Kidney epithelial cell (primary cell): ENCODE data around the gene SORBS1. TPM values are rescaled to one million over a fixed set of nuclear protein-coding genes. Genes with fewer than 3 reads are reported as not detected.
A peak's percentile ranks its signal among the peaks of the same experiment; 100 is the strongest.

Source experiments
- DNase-seq: peaks from one replicate; pipeline ENCODE4 v3.0.0-alpha.2; 2010; ENCODE audit warnings: low read depth
- H3K27me3 ChIP-seq: 2 replicates; pipeline ENCODE4 v1.6.0; 2011; ENCODE audit warnings: low read length; ENCODE audit not compliant: control insufficient read depth, insufficient read depth
- H3K36me3 ChIP-seq: 2 replicates; pipeline ENCODE4 v1.5.1; 2011; ENCODE audit warnings: low read length; ENCODE audit not compliant: control insufficient read depth, insufficient read depth
- H3K4me3 ChIP-seq: 2 replicates; pipeline ENCODE4 v1.5.1; 2011; ENCODE audit warnings: low read depth, mild to moderate bottlenecking, control low read depth, low read length
- CTCF ChIP-seq: IDR thresholded peaks from 2 replicates; pipeline ENCODE4 v1.5.1; 2011; ENCODE audit warnings: mild to moderate bottlenecking, moderate library complexity, low read length, control low read depth, inconsistent platforms; ENCODE audit not compliant: insufficient read depth, poor library complexity, severe bottlenecking
- total RNA-seq: library from RNA; depleted of rRNA; stranded (reverse); fragments of >200 nt; gene quantifications from 2 replicates; pipeline ENCODE4 v1.2.3, GENCODE V29; 2015

SORBS1 gene
- total RNA-seq, 1 donor from 2014 or later = 4.9 TPM

GRCh38 chr10:95451150-95451549 is 110.0 kb downstream of the SORBS1 start:
- H3K27me3 ChIP-seq = no peaks in the 10 kb centered on the region
- DNase-seq = no peak
- no peak overlapping the region for H3K4me3 ChIP-seq
- no peak for TF ChIP-seq CTCF
- no peaks in the 10 kb centered on the region for H3K36me3 ChIP-seq

DNA sequence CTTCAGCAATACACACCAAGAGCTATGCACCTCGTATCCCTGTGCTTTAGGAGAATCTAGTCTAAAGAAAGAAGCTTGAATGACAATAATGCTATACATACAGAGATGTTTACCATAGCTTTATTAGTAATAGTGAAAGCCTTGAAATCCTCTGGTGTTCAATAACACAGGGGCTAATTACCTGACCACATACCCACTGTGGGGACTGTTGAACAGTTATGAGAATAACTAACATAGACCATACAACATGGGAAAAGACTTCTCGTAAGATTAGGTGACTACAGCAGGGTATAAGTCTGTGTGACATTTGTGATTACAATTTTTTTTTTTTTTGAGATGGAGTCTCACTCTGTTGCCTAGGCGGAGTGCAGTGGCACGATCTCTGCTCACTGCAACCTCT is 111.0 kb downstream of the SORBS1 start:
- Histone ChIP-seq H3K27me3 (no peaks in the 10 kb centered on the region), H3K4me3 (no peak overlapping the region)
- TF ChIP-seq CTCF = no peak

GRCh38 chr10:95447685-95448084 is 113.5 kb downstream of the SORBS1 start:
- Histone ChIP-seq H3K27me3 (no peaks in the 10 kb centered on the region), H3K36me3 (no peaks in the 10 kb centered on the region), H3K4me3 (no peak overlapping the region)
- DNase-seq = no peak
- no peak for TF ChIP-seq CTCF

More for the DNA sequence above, 111.0 kb downstream of the SORBS1 start:
- no peaks in the 10 kb centered on the region for H3K36me3 ChIP-seq
- DNase-seq = no peak

DNA sequence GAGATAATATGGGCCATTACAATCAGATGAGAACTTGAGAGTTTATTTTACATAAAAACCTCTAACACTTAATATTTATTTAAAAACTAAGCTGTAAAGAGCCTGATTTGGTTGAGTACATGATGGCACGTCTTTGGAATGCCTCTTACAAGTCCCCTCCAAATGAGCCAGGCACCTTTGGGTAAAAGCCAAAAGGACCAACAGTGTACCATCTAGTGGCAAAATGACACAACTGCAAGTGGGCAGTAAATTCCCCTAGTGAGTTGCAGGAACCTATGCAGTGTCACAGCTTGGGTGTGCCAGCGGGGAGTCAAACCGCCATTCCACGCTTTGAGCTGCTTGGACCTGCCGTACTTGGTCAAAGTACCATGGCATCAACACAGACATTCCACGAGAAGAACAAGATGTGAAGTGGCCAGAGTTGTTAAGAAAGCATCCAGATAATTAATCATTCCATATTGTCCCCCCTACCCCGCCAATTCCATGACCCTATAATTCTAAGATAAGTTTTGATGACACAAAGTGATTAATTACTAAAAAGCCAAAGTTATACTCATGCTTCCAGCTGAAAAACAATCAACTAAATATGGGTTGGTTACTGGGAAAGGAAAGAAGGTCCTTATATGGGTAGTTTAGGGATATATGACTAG is 115.2 kb downstream of the SORBS1 start:
- TF ChIP-seq CTCF = peak; percentile 81
- no peaks in the 10 kb centered on the region for H3K36me3 ChIP-seq
- no peak for DNase-seq
- H3K4me3 ChIP-seq = no peak overlapping the region
- H3K27me3 ChIP-seq = no peaks in the 10 kb centered on the region

DNA sequence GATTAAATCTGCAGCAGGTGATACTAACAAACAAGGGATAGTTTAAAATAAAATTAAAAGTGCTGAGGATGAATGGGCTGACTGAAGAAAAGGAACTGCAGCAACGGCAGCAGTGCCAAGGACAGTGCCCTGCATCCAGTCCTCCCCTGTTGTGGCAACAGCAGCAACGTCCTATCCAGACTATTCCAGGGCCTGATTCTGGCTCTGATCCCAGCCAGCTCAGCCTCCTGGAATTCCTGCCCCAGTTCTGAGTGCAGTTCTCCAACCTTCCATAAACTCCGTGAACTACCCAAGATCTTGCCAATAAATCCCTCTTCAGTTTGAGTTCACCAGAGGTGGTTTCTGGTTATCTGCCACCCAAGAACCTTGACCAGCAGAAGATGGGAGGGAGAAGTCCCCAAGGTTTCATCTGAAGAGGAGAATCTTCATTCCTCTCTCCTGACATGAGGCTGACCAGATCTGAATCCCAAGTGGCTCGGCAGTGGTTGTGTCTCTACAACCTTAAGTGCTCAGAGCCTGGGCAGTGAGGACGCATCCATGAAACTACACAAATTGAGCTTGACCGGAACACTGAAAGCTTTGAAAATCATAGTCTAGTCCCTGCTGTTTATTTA is 115.8 kb downstream of the SORBS1 start:
- no peak for TF ChIP-seq CTCF
- no peaks in the 10 kb centered on the region for H3K27me3 ChIP-seq
- DNase-seq = no peak
- H3K4me3 ChIP-seq = no peak overlapping the region
- H3K36me3 ChIP-seq = no peaks in the 10 kb centered on the region

GRCh38 chr10:95444792-95445191 is 116.4 kb downstream of the SORBS1 start:
- H3K27me3 ChIP-seq = no peaks in the 10 kb centered on the region
- H3K4me3 ChIP-seq = no peak overlapping the region
- no peak for DNase-seq
- H3K36me3 ChIP-seq = no peaks in the 10 kb centered on the region
- TF ChIP-seq CTCF = no peak
